PC-3 (cell line): Measurements from ENCODE around the gene OR2T3.
"Not testable (repeated sequence)": the region's sequence is repeated elsewhere in the genome, so short reads cannot be mapped to it uniquely, and the experiment has no call there.

Source experiments
- EZH2 ChIP-seq: fragments of 300-600 bp; sonication (generic); IDR thresholded peaks from one replicate; pipeline ENCODE4 v1.6.1; 2017; ENCODE audit warnings: antibody characterized with exemption, mild to moderate bottlenecking, low read length; ENCODE audit not compliant: unreplicated experiment
- TF ChIP-seq, protein P1 (sequence below): fragments of 300-600 bp; sonication (generic); conservative IDR thresholded peaks from 2 replicates; pipeline ENCODE4 v1.5.1; 2017; ENCODE audit warnings: antibody characterized with exemption, low read depth, mild to moderate bottlenecking, low read length

- TF ChIP-seq, protein P1, sequence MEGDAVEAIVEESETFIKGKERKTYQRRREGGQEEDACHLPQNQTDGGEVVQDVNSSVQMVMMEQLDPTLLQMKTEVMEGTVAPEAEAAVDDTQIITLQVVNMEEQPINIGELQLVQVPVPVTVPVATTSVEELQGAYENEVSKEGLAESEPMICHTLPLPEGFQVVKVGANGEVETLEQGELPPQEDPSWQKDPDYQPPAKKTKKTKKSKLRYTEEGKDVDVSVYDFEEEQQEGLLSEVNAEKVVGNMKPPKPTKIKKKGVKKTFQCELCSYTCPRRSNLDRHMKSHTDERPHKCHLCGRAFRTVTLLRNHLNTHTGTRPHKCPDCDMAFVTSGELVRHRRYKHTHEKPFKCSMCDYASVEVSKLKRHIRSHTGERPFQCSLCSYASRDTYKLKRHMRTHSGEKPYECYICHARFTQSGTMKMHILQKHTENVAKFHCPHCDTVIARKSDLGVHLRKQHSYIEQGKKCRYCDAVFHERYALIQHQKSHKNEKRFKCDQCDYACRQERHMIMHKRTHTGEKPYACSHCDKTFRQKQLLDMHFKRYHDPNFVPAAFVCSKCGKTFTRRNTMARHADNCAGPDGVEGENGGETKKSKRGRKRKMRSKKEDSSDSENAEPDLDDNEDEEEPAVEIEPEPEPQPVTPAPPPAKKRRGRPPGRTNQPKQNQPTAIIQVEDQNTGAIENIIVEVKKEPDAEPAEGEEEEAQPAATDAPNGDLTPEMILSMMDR, result not testable (repeated sequence)
- not testable (repeated sequence) for TF ChIP-seq EZH2
These were observed 22.5 kb upstream of the OR2T3 start for GRCh38 chr1:248450466-248451145.
